HEK293 (cell line): ENCODE data around the gene PCTP.

Experiments used
- BCL11B ChIP-seq: fragments of 450-650 bp; formaldehyde crosslinking; IDR thresholded peaks from 2 replicates; pipeline ENCODE4 v1.5.1; 2016; ENCODE audit warnings: low read depth, missing biosample characterization, missing genetic modification characterization
- MYNN ChIP-seq: fragments of 450-650 bp; formaldehyde crosslinking; IDR thresholded peaks from 2 replicates; pipeline ENCODE4 v1.5.1; 2016; ENCODE audit warnings: missing biosample characterization, missing genetic modification characterization, borderline replicate concordance
- OSR2 ChIP-seq: fragments of 450-650 bp; formaldehyde crosslinking; IDR thresholded peaks from 2 replicates; pipeline ENCODE4 v1.5.1; 2016; ENCODE audit warnings: missing biosample characterization, missing genetic modification characterization
- TCF7L2 ChIP-seq: IDR thresholded peaks from 2 replicates; pipeline ENCODE4 v1.6.1; 2011; ENCODE audit warnings: low read depth, mild to moderate bottlenecking, inconsistent platforms, low read length, moderate library complexity, borderline replicate concordance
- ZNF23 ChIP-seq: fragments of 450-650 bp; formaldehyde crosslinking; IDR thresholded peaks from 2 replicates; pipeline ENCODE4 v1.5.1; 2016; ENCODE audit warnings: missing biosample characterization, missing genetic modification characterization, borderline replicate concordance
- ZNF239 ChIP-seq: fragments of 450-650 bp; formaldehyde crosslinking; IDR thresholded peaks from 2 replicates; pipeline ENCODE4 v1.5.1; 2016; ENCODE audit warnings: missing biosample characterization, missing genetic modification characterization
- ZNF274 ChIP-seq, 2 experiments: fragments of 200-500 bp in 1 of 2; fragments of 450-650 bp in 1 of 2; sonication (Bioruptor generic) in 1 of 2; formaldehyde crosslinking in 1 of 2; IDR thresholded peaks; 2 replicates each; pipeline versions ENCODE4 v1.5.1 to v1.6.1; 2014 to 2016; ENCODE audit warnings: borderline replicate concordance in 1 of 2, inconsistent platforms in 1 of 2, low read length in 1 of 2, missing biosample characterization in 1 of 2, missing genetic modification characterization in 1 of 2
- ZNF423 ChIP-seq: fragments of 450-650 bp; formaldehyde crosslinking; IDR thresholded peaks from 2 replicates; pipeline ENCODE4 v1.5.1; 2016; ENCODE audit warnings: missing biosample characterization, missing genetic modification characterization
- ZNF530 ChIP-seq: fragments of 450-650 bp; formaldehyde crosslinking; IDR thresholded peaks from 2 replicates; pipeline ENCODE4 v1.5.1; 2016; ENCODE audit warnings: low read depth, missing biosample characterization, missing genetic modification characterization
- ZNF660 ChIP-seq: fragments of 450-650 bp; IDR thresholded peaks from 2 replicates; pipeline ENCODE4 v1.5.1; 2018; ENCODE audit warnings: missing biosample characterization, mild to moderate bottlenecking, missing genetic modification characterization
- TF ChIP-seq, protein P1 (sequence below): fragments of 450-650 bp; formaldehyde crosslinking; IDR thresholded peaks from 2 replicates; pipeline ENCODE4 v1.5.1; 2016; ENCODE audit warnings: missing biosample characterization, missing genetic modification characterization
- TF ChIP-seq, protein P2 (sequence below): IDR thresholded peaks from 2 replicates; pipeline ENCODE4 v1.6.1; 2011; ENCODE audit warnings: mild to moderate bottlenecking, low read depth, low read length, borderline replicate concordance
- TF ChIP-seq, protein P3 (sequence below): fragments of 450-650 bp; IDR thresholded peaks from 2 replicates; pipeline ENCODE4 v1.5.1; 2018; ENCODE audit warnings: missing biosample characterization, mild to moderate bottlenecking, missing genetic modification characterization
- TF ChIP-seq, protein P4 (sequence below): fragments of 450-650 bp; formaldehyde crosslinking; IDR thresholded peaks from 2 replicates; pipeline ENCODE4 v1.5.1; 2016; ENCODE audit warnings: missing biosample characterization, missing genetic modification characterization

DNA sequence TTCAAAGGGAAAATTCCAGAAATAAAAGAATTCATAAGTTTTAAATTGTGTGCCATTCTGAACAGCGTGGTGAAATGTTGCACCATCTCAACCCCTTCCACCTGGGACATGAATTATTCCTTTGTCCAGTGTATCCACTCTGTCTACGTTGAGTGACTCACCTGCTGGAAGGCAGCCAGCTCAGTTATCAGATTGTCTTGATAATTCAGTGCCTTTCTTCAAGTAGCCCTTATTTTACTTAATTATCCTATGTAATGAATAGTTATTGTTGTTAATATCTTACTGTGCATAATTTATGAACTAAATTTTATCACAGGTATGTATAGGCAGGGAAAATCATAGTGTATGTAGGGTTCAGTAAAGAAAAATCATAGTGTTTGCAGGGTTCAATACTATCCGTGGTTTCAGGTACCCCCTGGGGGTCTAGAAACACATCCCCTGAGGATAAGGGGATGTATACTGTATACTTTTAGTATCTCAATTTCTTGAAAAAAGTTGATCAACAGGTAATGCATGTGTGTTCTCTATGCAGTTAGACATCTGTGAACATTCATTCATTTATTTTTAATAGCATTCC lies 7.7 kb upstream of the PCTP start:
- TF ChIP-seq, protein P1, sequence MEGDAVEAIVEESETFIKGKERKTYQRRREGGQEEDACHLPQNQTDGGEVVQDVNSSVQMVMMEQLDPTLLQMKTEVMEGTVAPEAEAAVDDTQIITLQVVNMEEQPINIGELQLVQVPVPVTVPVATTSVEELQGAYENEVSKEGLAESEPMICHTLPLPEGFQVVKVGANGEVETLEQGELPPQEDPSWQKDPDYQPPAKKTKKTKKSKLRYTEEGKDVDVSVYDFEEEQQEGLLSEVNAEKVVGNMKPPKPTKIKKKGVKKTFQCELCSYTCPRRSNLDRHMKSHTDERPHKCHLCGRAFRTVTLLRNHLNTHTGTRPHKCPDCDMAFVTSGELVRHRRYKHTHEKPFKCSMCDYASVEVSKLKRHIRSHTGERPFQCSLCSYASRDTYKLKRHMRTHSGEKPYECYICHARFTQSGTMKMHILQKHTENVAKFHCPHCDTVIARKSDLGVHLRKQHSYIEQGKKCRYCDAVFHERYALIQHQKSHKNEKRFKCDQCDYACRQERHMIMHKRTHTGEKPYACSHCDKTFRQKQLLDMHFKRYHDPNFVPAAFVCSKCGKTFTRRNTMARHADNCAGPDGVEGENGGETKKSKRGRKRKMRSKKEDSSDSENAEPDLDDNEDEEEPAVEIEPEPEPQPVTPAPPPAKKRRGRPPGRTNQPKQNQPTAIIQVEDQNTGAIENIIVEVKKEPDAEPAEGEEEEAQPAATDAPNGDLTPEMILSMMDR (tag by site-specific recombination), result no peak
- TF ChIP-seq ZNF274 (IDR thresholded peaks at IDR 0.05; ENCODE audit: low read length) (no peak), ZNF274 (tag by site-specific recombination; IDR thresholded peaks at IDR 0.05; ENCODE audit: borderline replicate concordance) (no peak), ZNF23 (tag by site-specific recombination) (no peak), ZNF530 (tag by site-specific recombination) (no peak), ZNF423 (tag by site-specific recombination) (no peak), BCL11B (tag by site-specific recombination) (no peak), OSR2 (peak; percentile 25; the same call in 1 of the 2 replicates), MYNN (tag by site-specific recombination) (no peak), ZNF660 (tag by site-specific recombination) (no peak), ZNF239 (tag by site-specific recombination) (no peak), TCF7L2 (no peak)
- TF ChIP-seq, protein P2, sequence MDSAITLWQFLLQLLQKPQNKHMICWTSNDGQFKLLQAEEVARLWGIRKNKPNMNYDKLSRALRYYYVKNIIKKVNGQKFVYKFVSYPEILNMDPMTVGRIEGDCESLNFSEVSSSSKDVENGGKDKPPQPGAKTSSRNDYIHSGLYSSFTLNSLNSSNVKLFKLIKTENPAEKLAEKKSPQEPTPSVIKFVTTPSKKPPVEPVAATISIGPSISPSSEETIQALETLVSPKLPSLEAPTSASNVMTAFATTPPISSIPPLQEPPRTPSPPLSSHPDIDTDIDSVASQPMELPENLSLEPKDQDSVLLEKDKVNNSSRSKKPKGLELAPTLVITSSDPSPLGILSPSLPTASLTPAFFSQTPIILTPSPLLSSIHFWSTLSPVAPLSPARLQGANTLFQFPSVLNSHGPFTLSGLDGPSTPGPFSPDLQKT, result no peak
- TF ChIP-seq, protein P3, sequence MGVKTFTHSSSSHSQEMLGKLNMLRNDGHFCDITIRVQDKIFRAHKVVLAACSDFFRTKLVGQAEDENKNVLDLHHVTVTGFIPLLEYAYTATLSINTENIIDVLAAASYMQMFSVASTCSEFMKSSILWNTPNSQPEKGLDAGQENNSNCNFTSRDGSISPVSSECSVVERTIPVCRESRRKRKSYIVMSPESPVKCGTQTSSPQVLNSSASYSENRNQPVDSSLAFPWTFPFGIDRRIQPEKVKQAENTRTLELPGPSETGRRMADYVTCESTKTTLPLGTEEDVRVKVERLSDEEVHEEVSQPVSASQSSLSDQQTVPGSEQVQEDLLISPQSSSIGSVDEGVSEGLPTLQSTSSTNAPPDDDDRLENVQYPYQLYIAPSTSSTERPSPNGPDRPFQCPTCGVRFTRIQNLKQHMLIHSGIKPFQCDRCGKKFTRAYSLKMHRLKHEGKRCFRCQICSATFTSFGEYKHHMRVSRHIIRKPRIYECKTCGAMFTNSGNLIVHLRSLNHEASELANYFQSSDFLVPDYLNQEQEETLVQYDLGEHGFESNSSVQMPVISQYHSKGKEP (tag by site-specific recombination), result no peak
- TF ChIP-seq, protein P4, sequence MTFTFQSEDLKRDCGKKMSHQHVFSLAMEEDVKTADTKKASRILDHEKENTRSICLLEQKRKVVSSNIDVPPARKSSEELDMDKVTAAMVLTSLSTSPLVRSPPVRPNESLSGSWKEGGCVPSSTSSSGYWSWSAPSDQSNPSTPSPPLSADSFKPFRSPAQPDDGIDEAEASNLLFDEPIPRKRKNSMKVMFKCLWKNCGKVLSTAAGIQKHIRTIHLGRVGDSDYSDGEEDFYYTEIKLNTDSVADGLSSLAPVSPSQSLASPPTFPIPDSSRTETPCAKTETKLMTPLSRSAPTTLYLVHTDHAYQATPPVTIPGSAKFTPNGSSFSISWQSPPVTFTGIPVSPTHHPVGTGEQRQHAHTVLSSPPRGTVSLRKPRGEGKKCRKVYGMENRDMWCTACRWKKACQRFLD, result no peak
